T-helper 17 cell (primary cell): ENCODE results near the gene BAK1. TPM values are rescaled to one million over a fixed set of nuclear protein-coding genes. Genes with fewer than 3 reads are reported as not detected.

Experiments used
- ATAC-seq: fragments of 150-1000 bp; cut with Tn5 transposase; 2 replicates; pipeline ENCODE4 v1.10.0; 2021; ENCODE audit warnings: mild to moderate bottlenecking, moderate library complexity
- DNase-seq, 3 donors: peaks; one replicate each; pipeline versions ENCODE4 v3.0.0 to v3.0.0-alpha.2; 2020 to 2021
- H3K9me3 ChIP-seq: one replicate; pipeline ENCODE4 v1.7.0; 2013; ENCODE audit warnings: low read length, mild to moderate bottlenecking; ENCODE audit not compliant: control insufficient read depth, poor library complexity, severe bottlenecking
- H3K27ac Mint-ChIP-seq: one replicate; pipeline ENCODE4 v1.8.0; 2022; ENCODE audit warnings: mild to moderate bottlenecking, moderate library complexity, mixed read lengths
- H3K27me3 Mint-ChIP-seq: one replicate; pipeline ENCODE4 v1.8.0; 2022; ENCODE audit warnings: mixed read lengths
- H3K36me3 Mint-ChIP-seq: one replicate; pipeline ENCODE4 v1.8.0; 2022; ENCODE audit warnings: low read depth, mixed read lengths
- H3K4me1 Mint-ChIP-seq: one replicate; pipeline ENCODE4 v1.8.0; 2022; ENCODE audit warnings: mild to moderate bottlenecking, mixed read lengths
- H3K4me3 Mint-ChIP-seq: one replicate; pipeline ENCODE4 v1.8.0; 2022; ENCODE audit warnings: mild to moderate bottlenecking, moderate library complexity, mixed read lengths
- total RNA-seq, 4 donors: library from RNA in 2 of 4; stranded (reverse) in 2 of 4; gene quantifications; one replicate each; pipeline ENCODE4 v1.2.3 and lab custom pipeline; 2022 to 2026

BAK1 gene
- total RNA-seq (10 to 100 TPM; 27.7 to 34.6 TPM), total RNA-seq (lab: John Stamatoyannopoulos, UW) (36.6 to 56.8 reads per million in 2 donors)

- H3K9me3 ChIP-seq, result no peaks in the 10 kb centered on the region
- DNase-seq (peak; percentile 66 to 80 (median 75)), ATAC-seq (peak; percentile 95)
- Mint-ChIP-seq H3K27me3 (no peaks in the 10 kb centered on the region), H3K36me3 (no peaks in the 10 kb centered on the region), H3K4me1 (peaks cover 22% of the 10 kb centered on the region), H3K27ac (peak within 1 kb of the TSS; percentile 98), H3K4me3 (peak within 1 kb of the TSS; percentile 99)
Observed at GRCh38 chr6:33579828-33580714, at the start of gene BAK1. Gene BAK1 (minus strand): TSS chr6:33580276. CDS start chr6:33577604, 2,672 bp downstream.

DNA sequence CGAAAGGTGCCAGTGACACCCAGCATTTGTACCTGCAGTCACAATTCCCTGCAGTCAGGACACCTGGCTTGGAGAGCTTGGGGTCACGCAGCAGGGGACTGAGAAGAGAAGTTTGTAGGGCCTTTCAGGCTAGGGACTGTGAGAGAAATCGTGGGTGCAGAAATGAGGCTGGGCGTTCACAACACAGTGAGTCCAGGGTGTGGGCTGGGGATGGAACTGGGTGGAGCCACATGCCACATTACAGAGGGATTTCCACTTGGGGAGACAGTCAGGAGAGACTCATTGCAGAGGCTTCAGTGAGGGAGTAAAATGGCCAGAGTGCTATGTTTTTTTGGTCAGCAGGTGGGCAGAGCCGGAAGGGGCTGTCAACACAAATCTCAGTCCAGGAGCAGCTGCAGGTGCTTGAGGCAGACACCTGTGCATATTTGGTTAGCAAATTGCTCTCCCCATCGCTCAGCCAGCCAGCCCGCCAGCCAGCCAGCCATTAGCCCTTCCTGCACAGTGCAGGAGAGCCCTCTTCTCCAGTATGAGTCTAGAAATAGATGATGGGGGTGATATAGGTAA is 48.4 kb upstream of the BAK1 start:
- H3K4me1 Mint-ChIP-seq, result peaks cover 51% of the 10 kb centered on the region
- no peak overlapping the region for H3K27ac Mint-ChIP-seq
- H3K9me3 ChIP-seq, result no peaks in the 10 kb centered on the region
- H3K36me3 Mint-ChIP-seq, result peaks cover 2% of the 10 kb centered on the region
- no peak for ATAC-seq
- no peak for DNase-seq
- no peaks in the 10 kb centered on the region for H3K27me3 Mint-ChIP-seq
- no peak overlapping the region for H3K4me3 Mint-ChIP-seq

DNA sequence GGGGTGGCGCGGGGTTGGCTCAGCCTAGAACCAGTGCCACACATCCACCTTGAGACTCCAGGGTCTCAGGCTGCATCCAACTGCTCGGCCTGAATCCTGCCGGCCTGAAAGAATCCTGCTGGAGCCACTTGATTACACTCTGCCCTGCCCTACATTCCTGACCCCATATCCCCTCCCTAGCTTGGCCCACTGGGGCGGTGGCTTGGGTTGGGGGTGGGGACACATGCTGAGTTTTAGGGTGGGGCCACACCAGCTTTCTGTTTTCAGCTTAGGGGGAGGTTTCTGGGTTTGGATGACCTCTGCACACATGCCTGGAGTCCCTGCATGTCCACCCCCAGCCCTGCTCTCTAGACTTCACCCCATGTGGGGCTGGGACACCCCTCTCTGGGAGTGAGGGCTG is 47.8 kb upstream of the BAK1 start:
- Mint-ChIP-seq H3K4me1 (peaks cover 49% of the 10 kb centered on the region), H3K27me3 (no peaks in the 10 kb centered on the region), H3K36me3 (peaks cover 2% of the 10 kb centered on the region), H3K27ac (no peak overlapping the region), H3K4me3 (no peak overlapping the region)
- no peaks in the 10 kb centered on the region for H3K9me3 ChIP-seq
- ATAC-seq, result no peak
- DNase-seq, result no peak

GRCh38 chr6:33624856-33625255 is 44.8 kb upstream of the BAK1 start:
- Mint-ChIP-seq H3K27me3 (no peaks in the 10 kb centered on the region), H3K4me1 (peaks cover 44% of the 10 kb centered on the region), H3K36me3 (peaks cover 2% of the 10 kb centered on the region), H3K27ac (peak overlapping the region; percentile 19), H3K4me3 (no peak overlapping the region)
- DNase-seq (no peak), ATAC-seq (no peak)
- H3K9me3 ChIP-seq, result no peaks in the 10 kb centered on the region

DNA sequence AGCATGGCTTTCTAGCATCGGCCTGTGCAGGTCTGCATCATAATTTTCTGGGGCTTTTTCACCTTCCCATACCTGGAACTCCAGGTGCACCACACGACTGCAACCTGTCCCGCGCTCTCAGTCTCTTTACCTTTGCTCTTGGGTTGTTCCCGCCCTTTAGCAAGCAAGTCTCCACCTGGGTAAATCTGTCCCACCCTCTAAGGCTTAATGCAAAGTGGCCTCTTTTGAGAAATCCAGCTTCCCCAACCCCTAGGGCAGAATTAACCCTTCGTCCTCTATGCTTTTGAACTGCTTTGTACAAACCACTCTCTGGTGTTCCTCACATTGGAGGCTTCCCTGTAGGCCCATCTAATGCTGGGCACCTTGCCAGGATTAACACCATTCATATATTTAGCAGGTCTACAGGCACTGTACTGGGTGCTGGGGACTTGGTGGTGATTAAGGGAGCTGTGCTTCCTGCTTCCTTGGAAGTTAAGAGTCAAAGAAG is 43.9 kb upstream of the BAK1 start:
- no peak for DNase-seq
- H3K9me3 ChIP-seq, result no peaks in the 10 kb centered on the region
- peaks cover 47% of the 10 kb centered on the region for H3K4me1 Mint-ChIP-seq
- no peak for ATAC-seq
- no peak overlapping the region for H3K27ac Mint-ChIP-seq
- H3K27me3 Mint-ChIP-seq, result no peaks in the 10 kb centered on the region
- peaks cover 2% of the 10 kb centered on the region for H3K36me3 Mint-ChIP-seq
- peak overlapping the region; percentile 94 for H3K4me3 Mint-ChIP-seq

DNA sequence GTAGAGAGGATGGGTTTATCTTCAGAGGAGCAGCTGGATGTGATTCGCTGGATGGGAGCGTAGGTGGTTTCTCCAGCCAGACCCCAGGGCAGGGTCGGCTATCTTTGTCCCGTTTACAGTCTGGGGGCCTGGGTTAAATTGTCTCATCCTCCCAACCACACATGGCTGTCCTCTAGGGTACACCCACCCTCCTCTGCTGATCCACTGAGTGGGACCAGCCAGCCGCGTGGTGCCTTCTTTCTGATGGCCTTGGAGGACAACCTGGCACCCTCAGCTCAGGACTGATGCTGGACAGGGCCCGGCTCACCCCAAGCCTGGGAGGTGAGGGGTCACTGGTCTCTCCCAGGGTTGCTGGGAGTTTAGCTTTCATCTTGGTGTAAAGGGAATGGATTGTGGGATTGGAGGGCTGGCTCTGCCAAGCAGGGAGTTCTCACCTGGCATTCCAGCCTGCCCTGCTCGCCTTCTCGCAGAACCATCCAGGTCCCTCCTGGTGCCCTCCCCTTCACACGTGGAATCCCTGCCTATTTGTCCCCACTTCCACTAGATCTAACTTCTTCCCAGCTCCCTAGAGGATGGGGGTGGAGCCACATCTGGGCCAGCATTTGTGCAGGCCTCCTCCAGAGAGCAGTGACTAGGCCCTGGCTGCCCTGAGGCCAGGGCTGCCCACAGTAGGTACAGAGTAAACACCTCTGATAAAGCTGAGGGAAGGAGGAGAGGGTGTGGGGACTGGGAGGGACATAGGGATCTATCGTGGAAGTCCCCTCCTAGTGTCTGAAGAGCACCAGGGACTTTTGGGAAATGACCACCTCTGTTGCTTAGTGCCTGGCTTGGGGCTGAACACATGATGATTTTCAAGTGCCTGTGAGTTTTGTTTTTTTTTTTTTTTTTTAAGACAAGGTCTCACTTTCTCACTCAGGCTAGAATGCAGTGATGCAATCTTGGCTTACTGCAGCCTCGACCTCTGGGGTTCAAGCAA is 42.7 kb upstream of the BAK1 start:
- DNase-seq, result no peak
- no peaks in the 10 kb centered on the region for H3K9me3 ChIP-seq
- H3K4me1 Mint-ChIP-seq, result peaks cover 43% of the 10 kb centered on the region
- H3K4me3 Mint-ChIP-seq, result peak overlapping the region; percentile 94
- peaks cover 2% of the 10 kb centered on the region for H3K36me3 Mint-ChIP-seq
- H3K27ac Mint-ChIP-seq, result peak overlapping the region; percentile 69
- no peak for ATAC-seq
- H3K27me3 Mint-ChIP-seq, result no peaks in the 10 kb centered on the region

DNA sequence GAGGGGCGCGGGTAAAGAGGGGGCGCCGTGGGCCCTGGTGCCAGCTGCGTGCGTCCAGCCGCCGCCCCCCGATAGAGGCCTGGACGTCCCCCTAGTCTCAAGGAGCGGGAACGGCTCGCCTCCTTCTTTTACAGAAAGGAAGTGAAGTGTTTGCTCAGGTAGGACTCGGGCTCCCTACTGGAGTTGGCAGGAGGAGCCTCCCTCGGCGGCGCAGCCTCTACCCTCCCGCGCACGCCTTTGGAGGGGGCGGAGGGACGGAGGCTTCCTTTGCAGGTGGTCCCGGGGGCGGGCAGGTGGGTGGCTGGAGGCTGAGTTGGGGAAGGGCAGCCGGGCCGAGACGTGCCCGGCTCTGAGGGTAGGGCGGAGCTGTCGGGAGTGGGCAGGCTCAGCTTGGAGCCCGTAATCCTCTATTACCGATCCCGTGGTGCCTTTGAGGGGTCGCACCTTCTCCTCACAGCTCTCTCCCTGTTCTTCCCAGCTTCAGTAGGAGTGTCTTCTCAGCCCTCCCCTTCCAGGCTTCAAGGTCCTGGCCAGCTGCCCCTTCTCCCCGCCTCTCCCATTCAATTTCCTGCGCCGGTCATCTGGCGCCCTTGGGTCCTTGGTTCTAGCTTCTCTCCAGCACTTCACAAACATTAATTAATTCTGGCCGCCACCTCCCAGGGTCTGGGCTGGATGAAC is 41.8 kb upstream of the BAK1 start:
- Mint-ChIP-seq H3K36me3 (peaks cover 2% of the 10 kb centered on the region), H3K27me3 (no peaks in the 10 kb centered on the region), H3K27ac (peak overlapping the region; percentile 69), H3K4me1 (peaks cover 37% of the 10 kb centered on the region), H3K4me3 (peak overlapping the region; percentile 94)
- DNase-seq (peak in 1 of 3 donors; percentile 24), ATAC-seq (peak; percentile 35)
- no peaks in the 10 kb centered on the region for H3K9me3 ChIP-seq

DNA sequence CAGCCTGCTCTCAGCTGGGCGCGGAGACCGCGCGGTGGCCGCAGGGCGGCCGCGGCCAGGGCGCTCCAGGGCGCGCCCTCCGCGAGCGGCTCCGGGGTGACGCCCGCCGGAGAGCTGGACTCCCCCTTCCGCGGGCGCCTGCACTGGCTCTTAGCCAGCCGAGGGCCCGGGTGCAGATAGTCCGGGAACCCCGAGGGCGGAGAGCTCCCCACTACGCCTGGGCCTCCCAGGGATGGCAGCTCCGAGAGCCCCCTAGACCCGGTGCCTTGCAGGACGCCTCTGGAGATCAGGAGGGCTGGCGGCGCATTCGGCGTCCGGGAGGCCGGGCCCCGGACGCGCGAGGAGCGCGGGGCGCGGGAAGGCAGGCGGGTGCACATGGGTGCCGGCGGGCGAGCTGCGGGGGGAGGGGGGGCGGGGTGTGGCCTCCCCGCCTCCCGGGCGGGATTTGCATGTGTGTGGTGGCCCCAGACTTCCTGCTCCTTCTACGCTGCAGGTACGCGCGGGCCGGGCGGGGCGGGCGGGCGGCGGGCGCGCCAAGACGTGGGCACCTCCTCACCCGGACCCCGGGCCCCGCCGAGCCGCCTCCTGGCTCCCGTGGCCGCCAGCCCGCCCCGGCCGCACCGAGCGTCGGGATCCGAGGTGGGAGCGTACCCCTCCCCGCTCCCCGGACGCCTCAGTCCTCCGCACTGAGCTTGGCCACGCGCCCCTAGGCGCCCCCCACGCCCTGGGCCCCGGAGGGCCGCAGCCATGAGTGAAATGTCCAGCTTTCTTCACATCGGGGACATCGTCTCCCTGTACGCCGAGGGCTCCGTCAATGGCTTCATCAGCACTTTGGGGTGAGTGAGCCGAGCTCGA is 41.0 kb upstream of the BAK1 start, which contains the start of gene ITPR3:
ITPR3 (plus strand) TSS at position 467 of the 855 bp plus-strand sequence; CDS start at position 748, 281 bp downstream.
- peak within 1 kb of the TSS; percentile 96 for H3K27ac Mint-ChIP-seq
- DNase-seq, result peak; percentile 59 to 75 (median 73)
- H3K27me3 Mint-ChIP-seq, result no peaks in the 10 kb centered on the region
- ATAC-seq, result peak; percentile 89
- no peaks in the 10 kb centered on the region for H3K9me3 ChIP-seq
- H3K36me3 Mint-ChIP-seq, result peaks cover 2% of the 10 kb centered on the region
- H3K4me1 Mint-ChIP-seq, result peaks cover 33% of the 10 kb centered on the region
- H3K4me3 Mint-ChIP-seq, result peak within 1 kb of the TSS; percentile 94

- Mint-ChIP-seq H3K27me3 (no peaks in the 10 kb centered on the region), H3K4me3 (peak overlapping the region; percentile 94), H3K4me1 (peaks cover 33% of the 10 kb centered on the region), H3K36me3 (peaks cover 2% of the 10 kb centered on the region), H3K27ac (peak overlapping the region; percentile 96)
- ATAC-seq, result no peak
- peak in 2 of 3 donors; percentile 21 to 22 for DNase-seq
- H3K9me3 ChIP-seq, result no peaks in the 10 kb centered on the region
Observed at GRCh38 chr6:33620158-33620855, 40.2 kb upstream of the BAK1 start.

DNA sequence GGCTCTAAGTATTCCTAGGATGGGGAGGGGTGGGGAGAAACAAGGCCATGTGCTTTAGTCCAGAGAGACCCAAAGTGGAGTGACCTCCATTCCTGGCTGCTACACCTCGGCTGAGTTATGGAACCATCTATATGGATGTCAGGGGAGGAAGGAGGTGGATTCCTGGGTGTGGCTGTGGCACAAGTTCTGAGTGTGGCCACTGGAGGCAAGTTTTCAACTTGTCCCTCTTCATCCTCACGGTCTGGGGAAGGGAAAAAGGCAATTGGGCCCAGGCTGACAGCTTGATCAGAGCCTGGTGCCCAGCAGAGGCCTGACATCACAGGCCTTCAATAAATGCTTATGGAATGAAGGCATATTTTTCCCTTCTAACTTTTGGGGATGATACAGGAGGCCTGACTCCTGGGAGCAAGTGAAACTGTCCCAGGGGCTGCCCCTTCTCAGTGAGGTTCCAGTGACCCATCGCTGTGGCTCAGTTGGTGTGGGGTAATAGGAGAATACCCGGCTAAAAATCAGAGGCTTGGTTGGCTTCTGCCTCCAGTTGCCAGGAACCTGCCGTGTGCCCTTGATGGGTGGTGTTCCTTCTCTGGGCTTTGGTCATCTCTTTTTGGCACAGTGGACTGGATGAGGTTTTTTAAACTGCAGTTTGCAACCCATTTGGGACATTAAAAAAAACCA is 39.2 kb upstream of the BAK1 start:
- H3K9me3 ChIP-seq, result no peaks in the 10 kb centered on the region
- ATAC-seq (no peak), DNase-seq (no peak)
- Mint-ChIP-seq H3K4me3 (peak overlapping the region; percentile 94), H3K36me3 (no peaks in the 10 kb centered on the region), H3K4me1 (peaks cover 27% of the 10 kb centered on the region), H3K27ac (peak overlapping the region; percentile 96), H3K27me3 (no peaks in the 10 kb centered on the region)

- Mint-ChIP-seq H3K4me1 (peaks cover 14% of the 10 kb centered on the region), H3K4me3 (no peak overlapping the region), H3K27ac (no peak overlapping the region), H3K36me3 (no peaks in the 10 kb centered on the region), H3K27me3 (peaks cover 7% of the 10 kb centered on the region)
- DNase-seq (no peak), ATAC-seq (no peak)
- H3K9me3 ChIP-seq, result no peaks in the 10 kb centered on the region
Observed at GRCh38 chr6:33616913-33617312, 36.8 kb upstream of the BAK1 start.
